ENCODE measurements around the gene AGBL4.

Gene AGBL4

DNA sequence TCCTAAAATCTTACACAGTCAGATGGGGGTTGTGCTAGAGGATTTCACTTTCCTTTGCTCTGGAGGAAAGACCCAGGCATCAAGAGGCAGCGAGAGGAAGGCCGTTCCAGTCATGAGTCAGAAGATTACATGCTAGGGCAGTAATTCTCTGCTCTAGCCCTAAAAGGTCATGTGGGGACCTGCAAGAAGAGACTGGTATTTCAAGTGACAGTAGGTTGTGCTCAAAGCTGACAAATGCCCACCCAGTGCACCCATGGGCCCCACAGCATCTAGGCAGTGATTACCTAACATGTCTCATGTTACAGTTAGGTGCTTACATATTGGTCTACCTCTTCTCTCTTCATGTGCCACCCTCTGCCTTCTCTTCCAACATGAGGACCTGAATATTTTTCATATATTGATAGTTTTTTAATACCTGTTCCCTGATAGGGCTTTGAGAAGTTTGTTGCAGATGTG lies 1147.4 kb downstream of the AGBL4 start:
- peak; percentile 77 for DNase-seq

GRCh38 chr1:48875552-48876329 lies 1148.0 kb downstream of the AGBL4 start:
- DNase-seq = no peak

DNA sequence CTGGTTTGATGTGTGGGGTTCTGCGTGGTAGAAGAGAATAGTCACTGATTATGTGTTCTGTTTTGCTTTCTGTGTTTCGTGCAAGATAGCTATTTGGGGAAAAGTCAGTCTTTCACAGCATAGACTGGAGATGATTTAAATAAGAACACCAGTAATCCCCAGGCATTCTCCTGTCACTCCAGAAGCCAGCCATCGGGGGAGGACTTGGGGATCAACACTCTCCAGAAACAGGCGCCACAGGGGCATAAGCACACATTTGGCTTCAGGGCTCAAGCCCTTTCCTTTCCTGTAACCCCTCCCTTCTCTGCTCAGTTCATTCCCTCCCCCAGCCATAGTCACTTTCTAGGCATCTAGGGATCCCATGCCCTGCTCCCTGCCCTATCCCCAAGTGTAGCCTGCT lies 1149.8 kb downstream of the AGBL4 start:
- DNase-seq = peak; percentile 33

DNA sequence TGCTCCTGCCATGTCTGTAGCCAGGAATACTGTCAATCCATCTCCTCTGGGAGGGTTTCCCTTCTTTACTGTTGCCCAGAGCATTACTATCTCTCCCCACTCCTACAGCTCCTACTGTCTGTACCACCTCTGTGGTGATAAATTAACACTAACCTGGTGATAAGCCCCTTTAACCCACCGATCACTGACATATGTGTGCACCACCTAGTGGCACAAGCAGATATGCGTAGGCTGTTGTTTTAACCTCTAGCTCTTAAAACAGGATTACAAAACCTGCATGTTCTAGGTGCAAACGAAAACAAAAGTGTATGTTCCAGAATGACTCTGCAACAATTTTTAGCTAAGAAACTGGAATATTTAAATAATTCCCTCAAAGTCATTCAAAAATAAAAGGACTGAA lies 1153.2 kb downstream of the AGBL4 start:
- peak; percentile 20 for DNase-seq

DNA sequence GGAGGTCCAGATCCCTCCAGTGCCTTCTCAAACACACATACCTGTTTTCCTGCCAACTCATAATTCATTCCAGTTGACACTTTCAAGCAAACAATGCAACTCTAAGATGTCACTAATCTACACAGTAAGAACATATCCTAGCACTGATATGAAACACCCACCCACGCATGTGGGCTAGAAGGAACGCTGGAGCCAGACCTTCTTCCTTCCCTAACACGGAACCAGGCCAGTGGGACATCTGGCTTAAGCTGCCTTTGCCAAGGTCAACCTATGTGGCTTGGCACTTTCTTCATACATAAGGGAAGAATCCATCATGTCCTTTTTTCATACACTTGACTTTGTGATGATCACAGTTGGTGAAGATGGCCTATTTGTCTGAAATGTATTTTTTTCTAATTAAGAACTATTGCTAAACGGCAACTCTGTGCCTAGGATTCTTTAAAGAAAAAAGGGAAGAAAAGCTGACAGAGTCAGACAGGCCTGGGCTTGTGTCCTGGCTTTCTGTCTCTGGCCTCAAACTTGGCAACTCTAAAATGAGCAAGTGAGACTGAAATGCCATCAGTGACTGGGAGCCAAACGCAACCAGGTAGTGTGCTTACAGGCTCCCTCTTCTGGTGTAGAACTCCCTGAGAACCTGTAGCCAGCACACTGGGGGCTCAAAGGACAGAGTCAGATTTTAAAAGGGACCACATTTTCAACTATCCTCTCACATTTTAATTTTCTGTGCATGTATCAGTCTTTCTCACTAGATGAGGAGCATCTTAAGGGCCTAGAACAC lies 1154.4 kb downstream of the AGBL4 start:
- no peak for DNase-seq

- no peak for DNase-seq
Measured at GRCh38 chr1:48864913-48865312, 1158.8 kb downstream of the AGBL4 start.

- DNase-seq = peak; percentile 64
Measured at GRCh38 chr1:48859456-48859855, 1164.3 kb downstream of the AGBL4 start.

DNA sequence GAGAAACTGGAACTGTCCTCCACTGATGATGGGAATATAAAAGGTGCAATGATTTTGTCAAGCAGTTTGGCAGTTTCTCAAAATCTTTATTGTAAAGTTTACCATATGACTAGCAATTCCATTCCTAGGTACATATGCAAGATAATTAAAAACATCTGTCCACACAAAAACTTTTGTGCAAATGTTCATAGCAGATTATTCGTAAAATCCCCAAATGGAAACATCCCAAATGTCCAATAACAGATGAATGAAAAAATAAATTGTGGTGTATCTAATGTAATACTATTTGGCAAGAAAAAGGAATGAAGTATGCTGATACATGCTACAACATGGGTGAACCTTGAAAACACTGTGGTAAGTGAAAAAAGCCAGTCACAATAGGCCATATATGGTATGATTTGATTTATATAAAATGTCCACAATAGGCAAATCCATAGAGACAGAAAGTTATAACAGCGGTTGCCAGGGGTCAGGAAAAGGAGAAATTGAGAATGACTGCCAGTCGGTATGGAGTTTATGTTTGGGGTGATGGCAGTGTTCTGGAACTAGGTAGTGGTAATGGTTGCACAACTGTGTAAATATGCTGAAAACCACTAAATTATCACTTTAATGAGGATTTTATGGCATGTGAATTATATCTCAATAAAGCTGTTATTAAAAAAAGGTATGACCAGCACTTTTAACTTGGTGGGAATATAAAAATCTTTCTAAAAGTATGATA lies 1165.4 kb downstream of the AGBL4 start:
- peak; percentile 77 for DNase-seq

DNA sequence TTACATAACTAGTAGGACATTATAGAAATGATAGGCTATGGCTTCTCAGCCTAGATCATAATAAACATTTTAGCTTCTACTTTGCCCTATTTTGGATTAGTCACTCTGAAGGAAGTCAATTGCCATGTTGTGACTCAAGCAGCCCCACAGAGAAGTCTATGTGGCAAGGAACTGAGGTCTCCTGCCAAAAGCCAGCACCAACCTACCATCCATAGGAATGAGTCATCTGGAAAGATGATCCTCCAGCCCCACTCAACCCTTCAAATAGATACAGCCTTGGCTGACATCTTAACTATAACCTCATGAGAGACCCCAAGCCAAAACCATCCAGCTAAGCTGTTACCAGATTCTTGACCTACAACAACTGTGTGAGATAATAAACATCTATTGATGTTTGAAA lies 1170.7 kb downstream of the AGBL4 start:
- peak; percentile 96 for DNase-seq

- DNase-seq = peak; percentile 36
Measured at GRCh38 chr1:48851638-48852037, 1172.1 kb downstream of the AGBL4 start.

GRCh38 chr1:48848035-48848434 lies 1175.7 kb downstream of the AGBL4 start:
- no peak for DNase-seq

DNA sequence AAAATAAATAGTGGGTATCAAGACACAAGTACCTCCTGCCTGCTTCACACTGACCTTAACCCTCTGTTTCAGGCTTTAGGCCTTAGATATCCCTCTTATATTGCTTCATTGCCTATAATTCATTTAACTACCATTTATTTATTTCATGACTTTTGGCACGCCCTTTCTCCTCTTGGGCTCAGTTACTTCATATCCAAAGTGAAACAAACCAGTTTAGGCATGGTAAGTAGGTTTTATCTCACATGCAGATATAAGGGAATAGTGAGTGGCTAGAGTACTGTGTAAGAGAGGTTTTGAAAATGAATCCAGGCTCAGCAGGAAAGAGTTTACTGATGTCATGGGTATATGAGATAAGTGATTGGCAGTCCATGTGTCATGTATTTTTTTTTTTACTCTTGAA lies 1177.3 kb downstream of the AGBL4 start:
- DNase-seq = no peak

DNA sequence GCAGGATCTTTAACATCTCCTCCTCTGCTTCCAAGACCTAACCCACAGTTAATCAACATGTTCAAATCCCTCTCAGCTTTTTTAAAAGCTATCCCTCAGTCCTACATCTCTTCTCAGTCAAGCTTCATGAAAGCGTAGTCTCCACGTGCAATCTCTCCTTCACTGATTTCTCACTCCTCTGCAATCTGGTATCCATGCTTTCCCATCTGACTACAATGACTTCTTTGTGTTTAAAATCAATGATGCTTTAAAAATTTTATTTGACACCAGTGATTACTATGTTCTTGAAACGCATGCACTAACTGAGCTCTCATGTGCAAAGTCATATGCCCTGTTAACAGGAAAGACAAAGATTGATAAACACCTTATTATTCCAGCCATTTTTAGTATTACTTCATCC lies 1179.6 kb downstream of the AGBL4 start:
- DNase-seq = no peak

- peak; percentile 42 for DNase-seq
Measured at GRCh38 chr1:48841966-48842365, 1181.8 kb downstream of the AGBL4 start.

- peak; percentile 61 for DNase-seq
Measured at GRCh38 chr1:48841461-48841860, 1182.3 kb downstream of the AGBL4 start.

- no peak for DNase-seq
Measured at GRCh38 chr1:48831120-48831978, 1192.4 kb downstream of the AGBL4 start.

DNA sequence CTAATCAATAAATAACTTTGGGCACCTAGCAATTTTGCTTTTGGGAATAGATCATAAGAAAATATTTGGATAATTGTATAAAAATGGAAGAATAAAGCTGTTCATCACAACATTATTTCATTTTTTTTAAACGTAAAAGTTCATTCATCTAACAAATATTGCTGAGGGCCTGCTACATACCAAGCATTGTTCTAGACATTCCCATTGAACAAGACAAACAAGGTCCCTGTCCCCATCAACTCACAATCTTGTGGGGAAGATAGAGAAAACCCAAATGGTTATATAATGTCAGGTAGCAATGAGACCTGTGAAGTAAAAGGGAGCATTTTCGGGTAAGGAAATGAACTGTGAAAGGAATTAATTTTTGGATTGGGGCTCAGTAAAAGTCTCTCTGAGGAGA lies 1193.0 kb downstream of the AGBL4 start:
- DNase-seq = no peak

- DNase-seq = no peak
Measured at GRCh38 chr1:48829446-48829845, 1194.3 kb downstream of the AGBL4 start.

GRCh38 chr1:48823168-48823567 lies 1200.6 kb downstream of the AGBL4 start:
- no peak for DNase-seq

DNA sequence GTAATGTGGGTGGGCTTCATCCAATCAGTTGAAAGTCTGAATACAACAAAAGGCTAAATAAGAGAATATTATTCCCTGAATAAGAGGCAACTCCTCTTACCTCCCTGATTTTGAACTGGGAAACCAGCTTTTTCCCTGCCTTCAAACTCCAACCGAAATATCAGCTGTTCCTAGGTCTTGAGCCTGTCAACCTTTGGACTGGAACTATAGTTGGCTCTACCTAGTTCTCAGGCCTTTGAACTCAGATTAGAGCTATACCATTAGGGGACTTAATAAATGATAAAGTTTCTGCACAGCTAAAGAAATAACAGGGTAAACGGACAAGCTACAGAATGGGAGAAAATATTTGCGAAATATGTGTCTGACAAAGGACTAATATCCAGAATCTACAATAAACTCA lies 1203.3 kb downstream of the AGBL4 start:
- no peak for DNase-seq

DNA sequence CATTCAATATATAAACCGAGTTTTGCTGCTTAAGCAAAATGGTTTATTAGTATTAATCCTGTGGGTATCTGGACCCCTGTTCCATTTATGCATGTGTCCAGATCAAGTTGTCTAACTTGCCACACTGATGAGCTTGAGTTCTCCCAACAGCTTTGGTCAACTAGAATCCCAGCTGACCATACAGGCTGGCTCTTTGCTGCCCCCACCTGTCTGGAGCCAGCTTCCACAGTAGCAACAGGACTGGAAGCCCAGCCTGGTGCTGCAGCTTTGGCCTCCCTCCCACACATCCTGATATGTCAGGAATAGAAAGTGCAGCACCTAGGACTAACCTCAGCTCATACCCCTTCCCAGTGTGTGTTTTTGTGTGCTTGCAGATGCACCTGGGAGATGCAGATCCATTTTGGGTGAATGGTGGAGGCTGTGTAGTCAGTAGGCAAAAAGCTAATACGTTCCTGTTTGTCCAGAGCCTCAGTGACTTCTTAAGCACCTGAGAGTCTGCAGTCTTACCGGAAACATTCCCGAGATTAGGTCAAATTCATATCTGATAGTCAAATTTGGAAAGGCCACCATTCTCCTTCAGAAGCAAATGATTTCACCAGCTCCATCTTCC lies 1206.1 kb downstream of the AGBL4 start:
- DNase-seq = peak; percentile 44

DNA sequence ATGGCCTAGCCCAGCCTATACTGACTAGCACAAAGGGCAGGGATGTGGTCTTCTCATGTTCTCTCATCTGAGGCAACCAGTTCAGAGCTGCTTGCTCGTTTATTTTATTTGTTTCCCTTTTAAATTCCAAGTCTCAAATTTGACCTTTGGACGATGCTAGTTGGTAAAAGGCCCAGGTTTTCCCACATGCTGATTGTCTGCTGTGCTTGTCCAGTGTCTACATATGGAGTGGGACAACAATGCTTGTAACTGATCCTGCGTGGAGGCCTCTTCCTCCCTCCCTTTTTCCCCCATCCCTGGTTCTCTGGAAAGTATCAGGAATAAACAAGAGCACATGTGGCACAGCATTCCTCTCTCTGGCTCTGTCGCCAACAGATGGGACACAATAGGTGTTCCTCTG lies 1213.0 kb downstream of the AGBL4 start:
- DNase-seq = no peak
